Inflammatory macrophage treated with lipopolysaccharide for 4 hours (primary cell): ENCODE measurements around the gene CDKL4.
"Not testable (repeated sequence)": the region's sequence is repeated elsewhere in the genome, so short reads cannot be mapped to it uniquely, and the experiment has no call there.

Experiments used
- DNase-seq: peaks from one replicate; pipeline ENCODE4 v3.0.0-alpha.2; 2020

Gene CDKL4

DNA sequence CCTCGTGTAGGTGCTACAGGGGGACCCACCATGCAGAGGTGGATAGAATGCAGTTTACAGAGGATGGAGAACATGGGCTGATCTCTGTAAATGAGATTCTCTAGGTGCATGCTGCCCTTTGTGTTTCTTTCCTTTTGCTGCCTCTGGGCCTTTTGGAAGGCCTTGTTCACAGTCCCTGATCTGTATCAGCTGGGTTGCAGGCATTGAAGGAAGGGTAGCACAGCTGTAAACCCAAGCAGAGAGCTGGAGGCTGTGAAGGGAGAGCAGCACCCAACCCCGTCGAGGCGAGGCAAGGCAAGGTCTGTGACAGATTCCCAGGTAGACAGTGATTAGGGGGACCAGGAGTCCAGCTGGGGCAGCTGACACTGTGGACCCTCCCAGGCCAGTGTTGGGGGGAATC is 66.8 kb downstream of the CDKL4 start:
- no peak for DNase-seq

DNA sequence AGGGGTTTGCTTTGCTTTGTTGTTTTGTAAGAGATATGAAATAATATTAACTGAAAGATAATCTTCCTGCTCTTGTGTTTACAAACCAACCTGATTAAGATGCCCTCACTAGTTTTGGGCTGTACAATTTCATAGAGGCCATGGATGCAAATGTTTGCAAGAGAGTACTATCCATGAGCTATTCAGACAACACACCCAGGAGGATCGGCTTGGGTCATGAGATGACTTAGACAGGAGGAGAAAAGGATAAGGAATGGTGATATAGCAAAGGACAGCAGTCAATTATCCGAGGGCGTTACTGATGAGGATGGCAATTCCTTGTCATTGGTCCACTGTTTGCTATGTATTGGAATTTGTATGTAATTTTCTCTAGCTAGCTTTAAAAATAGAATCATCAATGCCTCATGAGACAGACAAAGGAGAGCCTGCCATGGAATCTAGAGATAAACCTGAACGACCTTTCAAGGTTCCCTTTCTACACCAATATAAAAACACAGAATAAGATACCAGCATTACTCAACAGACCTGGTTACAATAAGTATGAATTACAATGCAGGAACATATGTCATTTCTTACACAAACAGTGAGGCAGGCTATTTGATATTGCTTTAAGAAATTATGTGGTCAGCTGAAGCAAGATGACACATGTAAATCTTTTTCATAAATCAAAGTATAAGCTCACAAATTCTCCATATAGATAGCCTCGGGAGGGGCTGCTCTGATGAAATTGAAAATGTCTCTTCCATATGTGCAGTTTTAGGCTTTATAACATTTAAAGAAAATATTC is 68.6 kb downstream of the CDKL4 start:
- peak; percentile 1 for DNase-seq

DNA sequence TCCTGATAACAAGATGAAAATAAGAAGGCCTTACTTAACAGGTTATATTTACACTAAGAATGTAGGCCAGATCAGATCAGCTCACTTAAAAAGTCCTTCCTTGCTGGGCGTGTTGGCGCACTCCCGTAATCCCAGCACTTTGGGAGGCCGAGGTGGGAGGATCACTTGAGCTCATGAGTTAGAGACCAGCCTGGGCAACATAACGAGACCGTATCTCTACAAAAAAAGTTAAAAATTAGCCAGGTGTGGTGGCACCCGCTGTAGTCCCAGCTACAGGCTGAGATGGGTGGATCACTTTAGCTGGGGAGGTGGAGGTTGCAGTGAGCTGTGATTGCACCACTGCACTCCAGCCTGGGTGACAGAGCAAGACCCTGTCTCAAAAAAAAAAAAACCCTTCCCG is 69.7 kb downstream of the CDKL4 start:
- no peak for DNase-seq

DNA sequence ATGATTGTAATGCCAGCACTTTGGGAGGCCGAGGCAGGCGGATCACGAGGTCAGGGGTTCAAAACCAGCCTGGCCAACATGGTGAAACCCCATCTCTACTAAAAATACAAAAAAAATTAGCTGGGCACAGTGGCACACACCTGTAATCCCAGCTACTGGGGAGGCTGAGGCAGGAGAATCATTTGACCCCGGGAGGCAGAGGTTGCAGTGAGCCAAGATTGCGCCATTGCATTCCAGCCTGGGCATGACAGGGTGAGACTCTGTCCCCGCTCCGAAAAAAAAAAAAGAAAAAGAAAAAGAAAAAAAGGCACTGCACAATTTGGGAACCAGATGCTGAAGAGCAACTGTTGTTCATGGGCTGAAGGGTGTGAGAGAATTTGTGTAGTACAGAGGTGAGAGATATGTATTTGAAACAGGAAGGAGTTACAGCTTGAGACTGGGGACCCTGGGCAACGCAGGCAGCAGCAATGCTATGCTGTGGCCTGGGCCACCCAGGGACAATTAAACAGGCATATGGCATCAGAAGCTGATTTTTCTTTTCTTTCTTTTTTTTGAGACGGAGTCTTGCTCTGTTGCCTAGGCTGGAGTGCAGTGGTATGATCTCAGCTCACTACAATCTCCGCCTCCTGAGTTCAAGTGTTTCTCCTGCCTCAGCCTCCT is 71.6 kb downstream of the CDKL4 start:
- not testable (repeated sequence) for DNase-seq

DNA sequence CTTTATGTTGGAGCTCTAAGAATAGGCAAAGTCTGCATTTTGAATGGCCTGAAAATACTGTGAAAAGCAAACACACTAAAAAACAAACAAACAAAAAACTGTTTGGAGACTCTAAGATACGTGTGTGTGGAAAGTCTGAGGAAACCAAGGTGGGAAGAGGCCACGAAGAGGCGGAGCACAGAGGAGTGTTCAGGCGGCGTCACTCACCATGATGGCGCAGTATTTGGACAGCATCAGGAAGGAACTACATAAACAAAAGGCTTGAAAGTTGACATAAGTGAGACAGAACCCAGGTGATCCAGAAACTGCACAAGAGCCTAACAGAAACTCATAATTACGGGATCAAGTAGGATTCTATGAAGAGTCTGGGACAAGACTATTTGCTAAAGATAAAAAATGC is 72.1 kb downstream of the CDKL4 start:
- no peak for DNase-seq

DNA sequence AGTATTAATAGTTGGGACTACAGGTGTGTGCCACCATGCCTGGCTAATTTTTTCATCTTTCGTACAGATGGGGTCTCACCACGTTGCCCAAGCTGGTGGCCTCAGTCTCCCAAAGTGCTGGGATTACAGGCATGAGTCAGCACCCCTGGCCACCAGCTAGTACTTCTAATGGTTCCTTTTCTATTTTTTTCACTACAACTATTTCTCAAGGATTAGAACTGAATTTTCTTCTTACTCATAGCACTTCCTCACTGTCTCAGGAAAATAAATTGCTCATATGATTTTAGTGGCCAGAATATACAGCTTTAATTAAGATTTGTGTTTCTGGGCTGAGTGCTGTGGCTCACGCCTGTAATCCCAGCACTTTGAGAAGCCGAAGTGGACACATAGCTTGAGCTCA is 79.7 kb downstream of the CDKL4 start:
- peak; percentile 74 for DNase-seq

DNA sequence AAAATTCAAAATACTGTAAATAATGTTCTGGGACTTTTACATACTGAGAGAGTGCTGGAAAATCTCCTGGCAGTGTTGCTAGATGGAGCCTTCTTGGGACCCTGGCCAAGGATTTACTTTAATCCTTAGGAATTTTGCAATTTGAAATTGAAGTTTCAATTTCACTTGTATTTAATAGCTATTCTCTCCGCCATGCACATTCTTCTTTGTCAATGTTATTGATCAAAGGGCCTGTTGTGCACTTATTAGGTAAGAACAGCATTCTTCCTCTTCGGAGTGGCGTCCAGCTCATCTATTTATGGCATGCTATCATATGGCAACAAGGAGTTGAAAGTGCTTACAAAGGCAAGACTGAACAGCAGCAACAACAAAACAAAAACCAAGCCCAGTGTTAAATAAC is 82.8 kb downstream of the CDKL4 start:
- no peak for DNase-seq

DNA sequence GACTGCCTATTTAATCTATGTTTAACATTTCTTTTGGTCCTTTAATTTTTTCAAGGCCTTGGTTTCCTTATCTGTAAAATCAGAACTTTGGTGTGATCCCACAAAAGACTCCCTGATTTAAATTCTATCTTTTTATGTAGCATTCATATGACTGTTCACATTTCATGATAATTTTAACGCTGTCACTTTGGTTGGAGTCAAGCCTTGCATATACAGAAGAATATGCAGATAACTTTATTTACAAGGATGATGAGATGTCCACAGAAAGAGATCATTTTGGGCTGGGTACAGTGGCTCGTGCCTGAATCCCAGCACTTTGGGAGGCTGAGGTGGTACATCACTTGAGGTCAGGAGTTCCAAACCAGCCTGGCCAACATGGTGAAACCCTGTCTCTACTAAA is 84.5 kb downstream of the CDKL4 start:
- DNase-seq, result no peak

DNA sequence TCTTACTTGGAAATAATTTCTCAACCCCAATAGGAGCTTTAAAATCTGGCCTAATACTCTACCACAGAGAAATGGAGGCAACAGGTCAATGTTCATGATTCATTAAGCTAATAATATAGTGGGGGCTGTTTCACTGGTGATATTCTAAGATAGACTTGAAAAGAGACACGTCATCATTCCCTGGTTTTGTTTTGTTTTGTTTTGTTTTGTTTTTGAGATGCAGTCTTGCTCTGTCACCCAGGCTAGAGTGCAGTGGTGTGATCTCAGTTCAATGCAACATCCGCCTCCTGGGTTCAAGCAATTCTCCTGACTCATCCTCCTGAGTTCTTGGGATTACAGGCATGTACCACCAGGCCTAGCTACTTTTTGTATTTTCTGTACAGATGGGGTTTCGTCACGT is 85.4 kb downstream of the CDKL4 start:
- no peak for DNase-seq

DNA sequence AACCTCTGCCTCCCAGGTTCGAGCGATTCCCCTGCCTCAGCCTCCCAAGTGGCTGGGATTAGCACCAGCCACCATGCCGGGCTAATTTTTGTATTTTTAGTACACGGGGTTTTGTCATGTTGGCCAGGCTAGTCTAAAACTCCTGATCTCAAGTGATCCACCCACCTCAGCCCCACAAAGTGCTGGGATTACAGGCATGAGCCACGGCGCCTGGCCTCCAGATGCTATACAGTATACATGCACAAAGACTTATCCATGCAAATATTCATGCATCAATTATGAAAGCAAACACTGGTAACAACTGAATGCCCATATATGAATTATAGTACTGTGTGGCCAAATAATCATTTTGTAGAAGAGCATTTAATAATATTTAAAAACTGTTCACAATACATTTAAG is 86.9 kb downstream of the CDKL4 start:
- no peak for DNase-seq

DNA sequence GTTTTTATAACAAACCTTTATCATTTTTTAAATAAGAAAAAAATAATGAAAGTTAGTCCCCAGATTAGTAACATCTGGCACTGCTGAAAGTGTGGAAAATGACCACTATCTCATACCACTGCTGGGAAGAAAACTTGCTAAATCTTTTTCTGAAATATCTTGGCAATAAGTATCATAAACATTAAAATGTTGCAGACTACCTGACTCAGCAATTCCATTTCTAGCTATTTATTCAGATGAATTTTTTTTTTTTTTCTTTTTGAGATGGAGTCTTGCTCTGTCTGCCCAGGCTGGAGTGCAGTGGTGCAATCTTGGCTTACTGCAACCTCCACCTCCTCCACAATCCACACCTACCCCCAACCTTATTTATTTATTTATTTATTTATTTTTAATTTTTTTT is 87.7 kb downstream of the CDKL4 start:
- DNase-seq, result no peak

DNA sequence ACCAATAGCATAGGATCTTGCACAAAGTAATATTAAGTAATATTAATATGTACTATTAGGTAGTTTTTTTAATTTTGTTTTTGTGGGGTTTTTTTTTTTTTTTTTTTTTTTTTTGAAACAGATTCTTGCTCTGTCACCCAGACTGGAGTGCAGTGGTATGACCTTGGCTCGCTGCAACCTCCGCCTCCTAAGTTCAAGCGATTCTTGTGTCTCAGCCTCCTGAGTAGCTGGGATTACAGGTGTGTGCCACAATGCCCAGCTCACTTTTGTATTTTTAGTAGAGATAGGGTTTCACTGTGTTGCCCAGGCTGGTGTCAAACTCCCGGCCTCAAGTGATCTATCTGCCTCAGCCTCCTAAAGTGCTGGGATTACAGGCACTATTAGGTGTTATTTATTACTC is 88.2 kb downstream of the CDKL4 start:
- DNase-seq, result not testable (repeated sequence)

DNA sequence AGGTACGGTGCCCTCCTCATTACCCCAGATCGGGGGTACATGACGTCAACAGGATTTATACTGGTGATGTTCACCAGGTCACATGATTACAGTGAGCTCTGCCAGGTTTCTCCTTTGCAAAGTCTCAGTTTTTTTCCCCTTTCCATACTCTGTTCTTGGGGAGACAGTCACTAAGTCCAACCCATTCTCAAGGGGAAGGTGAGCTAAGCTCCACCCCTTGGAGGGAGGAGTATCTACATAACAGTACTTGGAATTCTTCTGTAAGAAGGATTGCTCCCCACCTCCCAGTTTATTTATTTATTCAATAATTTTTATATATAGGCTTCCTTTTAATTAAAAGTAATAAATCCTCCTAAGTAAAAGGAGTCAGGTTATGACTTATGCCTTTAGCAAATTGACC is 88.8 kb downstream of the CDKL4 start:
- DNase-seq, result no peak

DNA sequence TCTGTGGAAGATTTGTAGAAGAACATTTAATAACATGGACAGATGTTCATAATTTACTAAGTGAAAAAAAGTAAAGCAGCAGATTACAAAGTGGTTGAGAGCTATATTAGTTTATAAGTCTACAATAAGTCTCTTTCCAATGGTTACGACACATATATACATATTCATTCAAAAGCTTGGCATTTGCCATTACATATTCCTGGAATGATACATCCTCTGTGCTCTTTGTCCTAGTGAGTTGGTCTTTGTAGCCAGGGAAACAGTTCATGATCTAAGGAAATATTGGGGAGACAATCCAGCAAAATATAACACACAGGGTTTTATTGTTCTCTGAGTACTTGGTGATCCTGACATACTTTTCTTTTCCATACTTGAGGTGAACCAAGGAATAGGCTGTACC is 90.5 kb downstream of the CDKL4 start:
- no peak for DNase-seq

DNA sequence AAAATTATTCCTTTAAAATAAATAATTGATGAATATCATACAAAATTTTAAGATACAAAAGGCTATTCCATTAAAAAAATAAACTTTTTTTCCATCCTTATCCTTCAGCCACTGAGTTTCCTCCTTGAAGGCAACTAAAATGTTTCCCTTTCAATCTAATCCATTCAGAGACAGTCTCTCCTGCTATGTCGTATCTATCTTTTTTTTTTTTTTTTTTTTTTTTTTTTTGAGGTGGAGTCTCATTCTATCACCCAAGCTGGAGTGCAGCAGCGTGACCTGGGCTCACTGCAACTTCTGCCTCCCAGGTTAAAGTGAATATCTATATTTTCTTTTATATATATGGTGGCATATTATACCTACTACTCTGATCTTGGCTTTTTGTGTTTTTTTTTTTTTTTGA is 91.3 kb downstream of the CDKL4 start:
- no peak for DNase-seq

DNA sequence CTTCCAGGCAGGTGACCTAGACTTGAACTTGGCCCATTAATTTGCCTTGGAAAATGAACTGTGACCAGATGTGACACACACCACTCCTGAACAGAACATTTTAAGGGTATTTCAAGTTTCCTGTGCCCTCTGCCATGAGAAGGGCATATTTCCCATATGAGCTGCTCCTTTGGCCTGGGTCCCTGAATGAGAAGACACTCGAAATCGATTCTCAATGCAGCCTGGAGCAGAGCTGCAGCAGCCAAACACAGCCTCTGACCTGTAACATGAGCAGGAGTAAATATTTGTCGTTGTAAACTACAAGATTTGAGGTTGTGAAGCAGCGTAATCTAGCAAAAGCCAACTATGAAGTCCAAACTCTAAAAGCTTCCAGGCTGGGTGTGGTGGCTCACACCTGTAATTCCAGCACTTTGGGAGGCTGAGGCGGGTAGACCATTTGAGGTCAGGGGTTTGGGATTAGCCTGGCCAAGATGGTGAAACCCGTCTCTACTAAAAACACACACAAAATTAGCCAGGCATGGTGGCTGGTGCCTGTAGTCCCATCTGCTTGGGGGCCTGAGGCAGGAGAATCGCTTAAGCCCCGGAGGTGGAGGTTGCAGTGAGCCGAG is 92.8 kb downstream of the CDKL4 start:
- DNase-seq, result no peak

DNA sequence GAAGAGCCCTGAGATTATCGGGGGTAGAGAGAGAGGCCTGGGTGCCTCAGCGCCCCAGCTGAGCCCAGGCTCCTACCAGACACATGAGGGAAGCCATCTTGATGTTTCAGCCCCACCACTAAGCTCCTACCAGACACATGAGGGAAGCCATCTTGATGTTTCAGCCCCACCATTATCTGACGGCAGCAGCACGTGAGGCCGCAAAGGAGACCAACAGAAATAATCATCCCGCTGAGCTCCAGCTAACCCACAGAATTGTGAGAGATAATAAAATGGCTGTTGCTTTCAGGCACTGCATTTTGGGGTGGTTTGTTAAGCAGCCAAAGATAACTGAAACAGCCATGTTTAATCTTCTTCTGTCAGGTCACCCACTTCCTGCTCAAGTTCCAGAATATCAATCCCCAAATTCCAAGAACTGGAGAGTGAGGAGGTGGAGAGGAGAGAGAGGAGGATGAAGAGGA is 93.6 kb downstream of the CDKL4 start:
- DNase-seq, result no peak

DNA sequence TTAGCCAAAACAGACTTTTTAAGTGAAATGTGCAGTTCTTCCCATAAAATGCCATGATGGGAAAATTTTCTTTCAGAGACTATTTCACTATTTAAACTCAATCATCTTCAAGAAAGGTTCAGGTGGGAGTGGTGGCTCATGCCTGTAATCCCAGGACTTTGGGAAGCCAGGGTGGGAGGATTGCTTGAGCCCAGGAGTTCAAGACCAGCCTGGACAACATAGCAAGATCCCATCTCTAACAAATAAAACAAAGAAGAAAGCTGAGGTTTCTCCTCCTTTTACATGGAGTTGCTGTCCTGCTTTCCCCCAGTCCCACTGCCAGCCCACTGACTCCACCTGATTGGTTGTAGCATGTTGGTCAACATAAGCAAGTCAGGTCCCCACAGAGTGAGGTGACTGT is 97.1 kb downstream of the CDKL4 start:
- DNase-seq, result no peak

DNA sequence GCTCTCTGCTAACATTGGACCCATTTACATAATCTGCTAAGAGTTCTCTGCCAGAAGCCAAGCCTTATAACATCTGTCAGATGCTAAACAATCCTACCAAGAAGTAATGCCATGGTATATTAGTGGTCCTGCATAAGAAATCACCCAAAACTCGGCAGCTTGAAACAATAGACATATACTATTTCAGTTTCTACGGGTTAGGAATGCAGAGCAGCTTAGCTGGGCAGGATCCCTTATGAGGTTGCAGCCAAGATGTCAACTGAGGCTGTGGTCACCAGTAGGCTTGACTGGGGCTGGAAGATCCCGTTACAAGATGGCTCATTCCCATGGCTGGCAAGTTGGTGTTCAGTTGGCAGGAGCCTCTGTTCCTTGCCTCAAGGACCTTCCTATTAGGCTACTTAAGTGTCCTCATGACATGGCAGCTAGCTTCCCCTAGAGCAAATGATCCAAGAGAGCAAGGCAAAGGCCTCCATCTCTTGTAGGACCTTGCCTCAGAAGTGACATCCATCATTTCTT is 97.8 kb downstream of the CDKL4 start:
- DNase-seq, result no peak

DNA sequence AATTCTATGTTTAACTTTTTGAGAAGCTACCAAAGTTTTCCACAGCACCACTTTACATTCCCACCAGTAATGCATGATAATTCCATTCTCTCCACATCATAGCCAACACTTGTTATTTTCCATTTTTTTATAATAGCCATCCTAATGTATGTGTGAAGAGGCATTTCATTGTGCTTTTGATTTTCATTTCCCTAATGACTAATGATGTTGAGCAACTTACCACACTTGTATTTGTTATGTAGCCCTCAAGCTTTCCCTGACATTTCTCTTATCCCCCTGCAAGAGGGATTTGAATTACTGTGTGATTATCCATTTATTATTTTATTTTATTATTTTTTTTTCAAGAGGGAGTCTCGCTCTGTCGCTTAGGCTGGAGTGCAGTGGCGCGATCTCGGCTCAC is 99.4 kb downstream of the CDKL4 start:
- DNase-seq, result peak; percentile 86

DNA sequence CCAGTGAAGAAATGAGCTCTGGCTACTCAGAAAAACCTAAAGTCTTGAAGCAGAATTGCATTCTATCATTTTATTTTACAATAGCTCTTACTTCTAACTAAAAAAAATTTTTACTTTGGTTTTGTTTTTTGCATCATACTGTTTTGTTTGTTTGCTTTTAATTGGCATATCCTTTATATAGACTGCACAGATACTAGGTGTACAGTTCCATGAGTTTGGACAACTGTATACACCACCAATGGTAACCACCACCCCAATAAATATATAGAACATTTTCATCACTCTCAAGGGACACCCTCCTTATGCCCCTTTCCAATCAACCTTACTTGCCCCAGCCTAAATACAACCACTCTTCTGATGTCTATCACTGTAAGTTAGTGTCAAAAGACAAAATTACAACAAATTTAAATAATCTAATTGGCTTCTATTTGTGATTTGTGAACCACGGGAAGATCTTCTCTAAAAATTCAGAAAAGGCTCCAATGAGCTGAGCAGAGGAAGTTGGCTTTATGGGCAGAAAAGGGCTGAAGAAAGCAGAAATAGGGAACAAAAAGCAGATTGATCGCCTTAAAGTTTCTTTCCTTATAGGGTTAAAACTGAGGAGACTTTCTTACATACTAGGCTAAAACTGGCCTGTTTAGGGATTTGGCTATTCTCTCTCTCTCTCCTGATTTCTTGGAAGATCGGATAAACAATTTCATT is 100.7 kb downstream of the CDKL4 start:
- DNase-seq, result peak; percentile 66

DNA sequence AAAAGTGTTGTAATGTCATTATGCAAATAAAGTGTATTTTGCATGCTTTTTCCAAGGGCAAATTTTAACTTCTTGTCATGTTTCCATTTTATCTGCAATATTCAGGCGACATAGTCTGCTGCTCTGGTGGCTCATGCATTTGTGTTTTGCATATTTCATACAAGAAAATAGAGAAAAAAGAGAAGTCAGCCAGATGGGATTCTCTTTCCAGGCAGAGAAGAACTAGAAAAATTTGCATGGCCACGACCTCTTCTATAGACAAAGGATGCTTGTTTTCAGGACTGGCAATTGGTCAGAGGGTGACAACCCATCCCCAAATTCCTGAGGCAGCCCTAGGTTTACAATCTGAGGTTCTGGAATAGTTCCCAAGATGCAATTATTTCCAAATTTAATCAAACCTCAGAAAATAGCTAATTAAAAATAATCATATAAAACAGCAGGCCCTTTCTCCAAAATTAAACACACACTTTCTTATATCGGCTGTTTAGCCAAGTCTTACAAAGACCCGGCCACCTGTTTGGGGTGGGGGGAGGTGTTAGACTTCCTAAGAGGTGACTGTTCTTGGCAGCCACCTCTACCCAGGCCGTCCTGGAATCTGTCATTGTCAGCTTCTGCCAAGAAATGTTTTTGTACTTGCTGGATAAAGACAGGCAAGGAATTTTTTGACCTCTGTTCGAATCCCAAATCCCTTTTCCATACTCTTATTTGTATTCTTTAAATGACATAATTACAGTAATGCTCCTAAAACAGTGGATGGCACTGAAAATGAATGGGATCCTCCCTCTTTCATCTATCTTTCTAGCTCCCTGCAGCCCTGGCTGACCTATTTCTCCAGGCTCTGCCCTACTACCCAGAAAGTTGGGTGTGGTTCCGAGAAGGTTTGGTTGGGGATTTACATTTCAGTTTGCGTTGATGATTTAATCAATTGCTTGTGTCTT is 102.2 kb downstream of the CDKL4 start:
- peak; percentile 98 for DNase-seq
